ENCODE results near the gene KDM6A.
"Not testable (repeated sequence)": the region's sequence is repeated elsewhere in the genome, so short reads cannot be mapped to it uniquely, and the experiment has no call there.

KDM6A gene

DNA sequence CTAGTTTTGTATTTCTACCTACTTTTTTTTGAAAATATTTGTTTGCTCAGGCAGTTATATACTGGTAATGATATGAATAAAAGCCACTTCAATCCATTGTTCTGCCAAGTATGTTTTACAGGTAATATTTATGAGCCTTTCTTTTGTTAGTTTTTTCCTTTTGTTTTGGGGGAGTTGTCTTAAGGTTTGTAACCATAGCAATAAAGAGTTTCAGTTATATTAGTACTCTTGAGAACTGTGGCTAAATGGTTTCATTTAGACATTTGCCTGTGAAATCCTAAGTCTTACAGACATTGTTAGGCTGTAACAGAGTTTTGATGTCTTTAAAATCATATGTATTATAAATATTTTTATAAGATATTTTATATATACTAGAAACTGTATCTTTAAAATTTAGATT, 177.6 kb downstream of the KDM6A start:
- peak; percentile 22 for DNase-seq (ENCODE audit: low spot score)
- TF ChIP-seq CTCF (IDR thresholded peaks at IDR 0.05; ENCODE audit: borderline replicate concordance, control extremely low read depth, extremely low read depth, insufficient read depth, missing control alignments), result no peak
- in situ Hi-C loops (cut with MboI; ENCODE audit: low sequenced_read_pairs, unreplicated experiment), result no loop called here

GRCh38 chrX:45056428-45057145, 183.6 kb downstream of the KDM6A start:
- TF ChIP-seq CTCF (IDR thresholded peaks at IDR 0.05; ENCODE audit: borderline replicate concordance, control extremely low read depth, extremely low read depth, insufficient read depth, missing control alignments), result no peak

GRCh38 chrX:45059906-45060305, 186.9 kb downstream of the KDM6A start:
- DNase-seq (ENCODE audit: low spot score); in situ Hi-C loops (cut with MboI; ENCODE audit: low sequenced_read_pairs, unreplicated experiment): not testable (repeated sequence)

More at GRCh38 chrX:45056428-45057145, 183.6 kb downstream of the KDM6A start:
- in situ Hi-C loops (cut with MboI; ENCODE audit: low sequenced_read_pairs, unreplicated experiment), result no loop called here
- DNase-seq (ENCODE audit: low spot score), result no peak

GRCh38 chrX:45063319-45064095, 190.5 kb downstream of the KDM6A start:
- in situ Hi-C loops (cut with MboI; ENCODE audit: low sequenced_read_pairs, unreplicated experiment), result no loop called here
- TF ChIP-seq CTCF (IDR thresholded peaks at IDR 0.05; ENCODE audit: borderline replicate concordance, control extremely low read depth, extremely low read depth, insufficient read depth, missing control alignments), result no peak
- DNase-seq (ENCODE audit: low spot score), result no peak

DNA sequence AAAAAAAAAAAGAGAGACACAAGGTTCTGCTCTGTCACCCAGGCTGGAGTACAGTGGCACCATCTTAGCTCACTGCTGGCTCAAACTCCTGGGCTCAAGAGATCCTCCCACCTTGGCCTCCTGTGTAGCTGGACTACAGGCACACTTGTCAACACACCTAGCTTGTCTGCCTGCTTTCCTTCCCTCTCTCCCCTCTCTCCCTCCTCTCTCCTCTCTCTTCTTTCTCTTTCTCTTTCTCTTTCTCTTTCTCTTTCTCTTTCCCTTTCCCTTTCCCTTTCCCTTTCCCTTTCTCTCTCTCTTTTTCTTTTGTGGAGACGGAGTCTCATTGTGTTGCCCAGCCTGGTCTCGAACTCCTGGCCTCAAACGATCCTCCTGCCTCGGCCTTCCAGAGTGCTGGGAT, 195.6 kb downstream of the KDM6A start:
- no peak for TF ChIP-seq CTCF (IDR thresholded peaks at IDR 0.05; ENCODE audit: borderline replicate concordance, control extremely low read depth, extremely low read depth, insufficient read depth, missing control alignments)
- no peak for DNase-seq (ENCODE audit: low spot score)
- in situ Hi-C loops (cut with MboI; ENCODE audit: low sequenced_read_pairs, unreplicated experiment), result no loop called here

- in situ Hi-C loops (cut with MboI; ENCODE audit: low sequenced_read_pairs, unreplicated experiment), result no loop called here
- peak; percentile 57 for TF ChIP-seq CTCF (IDR thresholded peaks at IDR 0.05; ENCODE audit: borderline replicate concordance, control extremely low read depth, extremely low read depth, insufficient read depth, missing control alignments)
- DNase-seq (ENCODE audit: low spot score), result no peak
Observed at GRCh38 chrX:45070116-45071007, 197.4 kb downstream of the KDM6A start.

DNA sequence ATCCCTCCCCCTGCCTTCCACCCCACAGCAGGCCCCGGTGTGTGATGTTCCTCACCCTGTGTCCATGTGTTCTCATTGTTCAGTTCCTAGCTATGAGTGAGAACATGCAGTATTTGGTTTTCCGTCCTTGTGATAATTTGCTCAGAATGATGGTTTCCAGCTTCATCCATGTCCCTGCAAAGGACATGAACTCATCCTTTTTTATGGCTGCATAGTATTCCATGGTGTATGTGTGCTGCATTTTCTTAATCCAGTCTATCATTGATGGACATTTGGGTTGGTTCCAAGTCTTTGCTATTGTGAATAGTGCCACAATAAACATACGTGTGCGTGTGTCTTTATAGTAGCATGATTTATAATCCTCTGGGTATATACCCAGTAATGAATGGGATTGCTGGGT, 200.0 kb downstream of the KDM6A start:
- in situ Hi-C loops (cut with MboI; ENCODE audit: low sequenced_read_pairs, unreplicated experiment); DNase-seq (ENCODE audit: low spot score): not testable (repeated sequence)
